ENCODE data around the gene CHST15.

DNA sequence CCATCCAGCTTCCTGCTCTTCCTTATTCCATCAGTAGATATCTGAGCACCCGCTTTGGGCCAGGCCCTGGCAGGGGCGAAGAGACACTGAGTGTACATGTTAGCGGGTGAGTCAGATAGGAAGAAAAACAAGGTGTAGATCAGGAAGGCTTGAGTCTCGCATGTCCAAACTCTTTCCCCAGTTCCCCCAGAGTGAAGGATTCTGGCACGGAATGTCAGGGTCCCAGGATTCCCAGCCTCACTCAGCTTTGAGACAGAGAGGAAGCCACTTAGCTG lies 24.1 kb upstream of the CHST15 start:
- TF ChIP-seq, protein P1, sequence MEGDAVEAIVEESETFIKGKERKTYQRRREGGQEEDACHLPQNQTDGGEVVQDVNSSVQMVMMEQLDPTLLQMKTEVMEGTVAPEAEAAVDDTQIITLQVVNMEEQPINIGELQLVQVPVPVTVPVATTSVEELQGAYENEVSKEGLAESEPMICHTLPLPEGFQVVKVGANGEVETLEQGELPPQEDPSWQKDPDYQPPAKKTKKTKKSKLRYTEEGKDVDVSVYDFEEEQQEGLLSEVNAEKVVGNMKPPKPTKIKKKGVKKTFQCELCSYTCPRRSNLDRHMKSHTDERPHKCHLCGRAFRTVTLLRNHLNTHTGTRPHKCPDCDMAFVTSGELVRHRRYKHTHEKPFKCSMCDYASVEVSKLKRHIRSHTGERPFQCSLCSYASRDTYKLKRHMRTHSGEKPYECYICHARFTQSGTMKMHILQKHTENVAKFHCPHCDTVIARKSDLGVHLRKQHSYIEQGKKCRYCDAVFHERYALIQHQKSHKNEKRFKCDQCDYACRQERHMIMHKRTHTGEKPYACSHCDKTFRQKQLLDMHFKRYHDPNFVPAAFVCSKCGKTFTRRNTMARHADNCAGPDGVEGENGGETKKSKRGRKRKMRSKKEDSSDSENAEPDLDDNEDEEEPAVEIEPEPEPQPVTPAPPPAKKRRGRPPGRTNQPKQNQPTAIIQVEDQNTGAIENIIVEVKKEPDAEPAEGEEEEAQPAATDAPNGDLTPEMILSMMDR (IDR thresholded peaks at IDR 0.05), result no peak
- TF ChIP-seq POLR2AphosphoS5 (IDR thresholded peaks at IDR 0.05; ENCODE audit: insufficient read depth in 1 of 2, low read depth in 1 of 2), result no peak

Data from vagina (tissue), 2 donors.